HepG2 (cell line): ENCODE data around the gene ACSL5. TPM values are rescaled to one million over a fixed set of nuclear protein-coding genes. Genes with fewer than 3 reads are reported as not detected.
A peak's percentile ranks its signal among the peaks of the same experiment; 100 is the strongest.

ENCODE experiments used
- ARID2 ChIP-seq: sonication (generic); formaldehyde crosslinking; IDR thresholded peaks from 2 replicates; pipeline ENCODE4 v1.8.1; 2022; ENCODE audit warnings: mild to moderate bottlenecking, missing genetic modification reagents, borderline replicate concordance
- DR1 ChIP-seq: sonication (generic); formaldehyde crosslinking; IDR thresholded peaks from 2 replicates; pipeline ENCODE4 v1.8.0; 2021; ENCODE audit warnings: mild to moderate bottlenecking, missing genetic modification reagents, inconsistent platforms
- FOXJ3 ChIP-seq: sonication (generic); formaldehyde crosslinking; IDR thresholded peaks from 2 replicates; pipeline ENCODE4 v1.4.0; 2020; ENCODE audit warnings: missing genetic modification reagents, mild to moderate bottlenecking, borderline replicate concordance
- HMG20B ChIP-seq: conservative IDR thresholded peaks from 2 replicates; pipeline ENCODE4 v1.6.1; 2016; ENCODE audit warnings: missing genetic modification reagents, missing compliant biosample characterization
- IKZF4 ChIP-seq: sonication (generic); formaldehyde crosslinking; IDR thresholded peaks from 2 replicates; pipeline ENCODE4 v1.5.1; 2020; ENCODE audit warnings: borderline replicate concordance, mild to moderate bottlenecking, low read depth, missing genetic modification reagents; ENCODE audit errors: not compliant biosample characterization
- RXRA ChIP-seq: sonication (generic); formaldehyde crosslinking; IDR thresholded peaks from 2 replicates; pipeline ENCODE4 v1.5.1; 2020; ENCODE audit warnings: missing genetic modification reagents
- SIX4 ChIP-seq: sonication (generic); formaldehyde crosslinking; IDR thresholded peaks from 2 replicates; pipeline ENCODE4 v1.4.0; 2020; ENCODE audit warnings: missing genetic modification reagents
- SMAD9 ChIP-seq: sonication (generic); formaldehyde crosslinking; IDR thresholded peaks from 2 replicates; pipeline ENCODE4 v1.5.1; 2020; ENCODE audit warnings: mild to moderate bottlenecking, missing genetic modification reagents
- SRSF1 ChIP-seq: fragments of 200-400 bp; formaldehyde crosslinking; optimal IDR thresholded peaks from 2 replicates; pipeline ENCODE3; 2017; ENCODE audit warnings: mild to moderate bottlenecking, low read depth, low read length, moderate library complexity
- ZNF335 ChIP-seq: sonication (generic); formaldehyde crosslinking; IDR thresholded peaks from 2 replicates; pipeline ENCODE4 v1.4.0; 2020; ENCODE audit warnings: missing genetic modification reagents
- ZNF337 ChIP-seq: sonication (generic); formaldehyde crosslinking; IDR thresholded peaks from 2 replicates; pipeline ENCODE4 v1.5.1; 2020; ENCODE audit warnings: missing genetic modification reagents, low read depth, mild to moderate bottlenecking, borderline replicate concordance
- ZNF343 ChIP-seq: sonication (generic); formaldehyde crosslinking; IDR thresholded peaks from 2 replicates; pipeline ENCODE4 v1.4.0; 2020; ENCODE audit warnings: mild to moderate bottlenecking, missing genetic modification reagents
- ZNF44 ChIP-seq: sonication (generic); formaldehyde crosslinking; IDR thresholded peaks from 2 replicates; pipeline ENCODE4 v1.5.1; 2020; ENCODE audit warnings: mild to moderate bottlenecking, missing genetic modification reagents
- ZNF547 ChIP-seq: sonication (generic); formaldehyde crosslinking; IDR thresholded peaks from 2 replicates; pipeline ENCODE4 v1.5.1; 2020; ENCODE audit warnings: mild to moderate bottlenecking, missing genetic modification reagents
- ZNF557 ChIP-seq: sonication (generic); formaldehyde crosslinking; IDR thresholded peaks from 2 replicates; pipeline ENCODE4 v1.4.0; 2020; ENCODE audit warnings: missing genetic modification reagents
- ZNF577 ChIP-seq: sonication (generic); formaldehyde crosslinking; IDR thresholded peaks from 2 replicates; pipeline ENCODE4 v1.4.0; 2020; ENCODE audit warnings: mild to moderate bottlenecking, low read depth, missing genetic modification reagents, borderline replicate concordance
- ZNF761 ChIP-seq: sonication (generic); formaldehyde crosslinking; conservative IDR thresholded peaks from 2 replicates; pipeline ENCODE4 v1.4.0; 2020; ENCODE audit warnings: mild to moderate bottlenecking, missing genetic modification reagents
- ZNF788 ChIP-seq: sonication (generic); formaldehyde crosslinking; IDR thresholded peaks from 2 replicates; pipeline ENCODE4 v1.5.0; 2020; ENCODE audit warnings: mild to moderate bottlenecking, missing genetic modification reagents, borderline replicate concordance
- polyA plus RNA-seq, 8 experiments: library from polyadenylated mRNA; depleted of rRNA in 3 of 8; stranded (reverse) in 7 of 8; unstranded in 1 of 8; fragments of >200 nt; fragmentation: Illumina TruSeq in 4 of 8; extraction: Trizol in 4 of 8; gene quantifications; 2 replicates each; pipeline versions ENCODE4 v1.2.1 to v1.2.3, GENCODE V29; 2011 to 2016; ENCODE audit warnings: low read depth in 4 of 8, missing spikeins in 1 of 8, mixed read lengths in 1 of 8; ENCODE audit not compliant: insufficient read depth in 1 of 8
- total RNA-seq, 5 experiments: library from RNA; depleted of rRNA; stranded (reverse); fragments of >200 nt; fragmentation: Illumina TruSeq; extraction: Trizol; gene quantifications; 2 replicates each; pipeline ENCODE4 v1.2.3, GENCODE V29; 2016; ENCODE audit warnings: low read depth in 1 of 5
- TF ChIP-seq, protein P1 (sequence below): sonication (generic); formaldehyde crosslinking; IDR thresholded peaks from 2 replicates; pipeline ENCODE4 v1.4.0; 2020; ENCODE audit warnings: missing genetic modification reagents
- TF ChIP-seq, protein P2 (sequence below): sonication (generic); formaldehyde crosslinking; IDR thresholded peaks from 2 replicates; pipeline ENCODE4; 2020; ENCODE audit warnings: missing genetic modification reagents, mild to moderate bottlenecking, borderline replicate concordance
- TF ChIP-seq, protein P3 (sequence below): sonication (generic); formaldehyde crosslinking; IDR thresholded peaks from 2 replicates; pipeline ENCODE4 v1.5.1; 2020; ENCODE audit warnings: mild to moderate bottlenecking, missing genetic modification reagents, moderate library complexity
- TF ChIP-seq, protein P4 (sequence below): sonication (generic); formaldehyde crosslinking; IDR thresholded peaks from 2 replicates; pipeline ENCODE4 v1.4.0; 2020; ENCODE audit warnings: missing genetic modification reagents

ACSL5 gene
- total and polyA plus RNA-seq, 2 of the 13 experiments (the other 11 are each of a cell fraction or from before 2014, with no cell fraction given) = 56.4 to 82.5 TPM

DNA sequence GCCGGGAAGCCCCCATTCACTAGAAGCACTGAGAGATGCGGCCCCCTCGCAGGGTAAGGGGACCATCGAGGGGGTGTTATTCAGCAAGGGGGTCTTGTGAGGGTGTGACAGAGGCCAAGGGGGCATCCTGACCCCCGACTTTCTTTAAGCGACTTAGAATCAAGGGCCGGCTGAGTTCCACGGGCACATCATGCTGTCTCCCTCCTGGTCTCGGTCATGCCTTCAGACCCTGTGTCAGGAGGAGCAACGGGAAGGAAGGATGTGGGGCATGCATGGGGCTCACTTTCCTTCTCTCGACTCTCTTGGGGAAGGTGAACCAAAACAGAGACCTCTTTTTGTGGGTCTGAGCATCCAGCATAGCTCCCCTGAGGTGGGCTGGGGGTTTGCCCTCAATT lies 2.5 kb downstream of the ACSL5 start (continued):
- TF ChIP-seq, protein P1, sequence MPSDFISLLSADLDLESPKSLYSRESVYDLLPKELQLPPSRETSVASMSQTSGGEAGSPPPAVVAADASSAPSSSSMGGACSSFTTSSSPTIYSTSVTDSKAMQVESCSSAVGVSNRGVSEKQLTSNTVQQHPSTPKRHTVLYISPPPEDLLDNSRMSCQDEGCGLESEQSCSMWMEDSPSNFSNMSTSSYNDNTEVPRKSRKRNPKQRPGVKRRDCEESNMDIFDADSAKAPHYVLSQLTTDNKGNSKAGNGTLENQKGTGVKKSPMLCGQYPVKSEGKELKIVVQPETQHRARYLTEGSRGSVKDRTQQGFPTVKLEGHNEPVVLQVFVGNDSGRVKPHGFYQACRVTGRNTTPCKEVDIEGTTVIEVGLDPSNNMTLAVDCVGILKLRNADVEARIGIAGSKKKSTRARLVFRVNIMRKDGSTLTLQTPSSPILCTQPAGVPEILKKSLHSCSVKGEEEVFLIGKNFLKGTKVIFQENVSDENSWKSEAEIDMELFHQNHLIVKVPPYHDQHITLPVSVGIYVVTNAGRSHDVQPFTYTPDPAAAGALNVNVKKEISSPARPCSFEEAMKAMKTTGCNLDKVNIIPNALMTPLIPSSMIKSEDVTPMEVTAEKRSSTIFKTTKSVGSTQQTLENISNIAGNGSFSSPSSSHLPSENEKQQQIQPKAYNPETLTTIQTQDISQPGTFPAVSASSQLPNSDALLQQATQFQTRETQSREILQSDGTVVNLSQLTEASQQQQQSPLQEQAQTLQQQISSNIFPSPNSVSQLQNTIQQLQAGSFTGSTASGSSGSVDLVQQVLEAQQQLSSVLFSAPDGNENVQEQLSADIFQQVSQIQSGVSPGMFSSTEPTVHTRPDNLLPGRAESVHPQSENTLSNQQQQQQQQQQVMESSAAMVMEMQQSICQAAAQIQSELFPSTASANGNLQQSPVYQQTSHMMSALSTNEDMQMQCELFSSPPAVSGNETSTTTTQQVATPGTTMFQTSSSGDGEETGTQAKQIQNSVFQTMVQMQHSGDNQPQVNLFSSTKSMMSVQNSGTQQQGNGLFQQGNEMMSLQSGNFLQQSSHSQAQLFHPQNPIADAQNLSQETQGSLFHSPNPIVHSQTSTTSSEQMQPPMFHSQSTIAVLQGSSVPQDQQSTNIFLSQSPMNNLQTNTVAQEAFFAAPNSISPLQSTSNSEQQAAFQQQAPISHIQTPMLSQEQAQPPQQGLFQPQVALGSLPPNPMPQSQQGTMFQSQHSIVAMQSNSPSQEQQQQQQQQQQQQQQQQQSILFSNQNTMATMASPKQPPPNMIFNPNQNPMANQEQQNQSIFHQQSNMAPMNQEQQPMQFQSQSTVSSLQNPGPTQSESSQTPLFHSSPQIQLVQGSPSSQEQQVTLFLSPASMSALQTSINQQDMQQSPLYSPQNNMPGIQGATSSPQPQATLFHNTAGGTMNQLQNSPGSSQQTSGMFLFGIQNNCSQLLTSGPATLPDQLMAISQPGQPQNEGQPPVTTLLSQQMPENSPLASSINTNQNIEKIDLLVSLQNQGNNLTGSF = no peak
- TF ChIP-seq SRSF1 = no peak
- TF ChIP-seq IKZF4 = no peak
- TF ChIP-seq ZNF577 (CRISPR knock-in tag) = 0 out of 2 replicates have a peak, but pooled peaks have one; percentile 10
- TF ChIP-seq RXRA (CRISPR knock-in tag) = 0 out of 2 replicates have a peak, but pooled peaks have one; percentile 7
- TF ChIP-seq, protein P2, sequence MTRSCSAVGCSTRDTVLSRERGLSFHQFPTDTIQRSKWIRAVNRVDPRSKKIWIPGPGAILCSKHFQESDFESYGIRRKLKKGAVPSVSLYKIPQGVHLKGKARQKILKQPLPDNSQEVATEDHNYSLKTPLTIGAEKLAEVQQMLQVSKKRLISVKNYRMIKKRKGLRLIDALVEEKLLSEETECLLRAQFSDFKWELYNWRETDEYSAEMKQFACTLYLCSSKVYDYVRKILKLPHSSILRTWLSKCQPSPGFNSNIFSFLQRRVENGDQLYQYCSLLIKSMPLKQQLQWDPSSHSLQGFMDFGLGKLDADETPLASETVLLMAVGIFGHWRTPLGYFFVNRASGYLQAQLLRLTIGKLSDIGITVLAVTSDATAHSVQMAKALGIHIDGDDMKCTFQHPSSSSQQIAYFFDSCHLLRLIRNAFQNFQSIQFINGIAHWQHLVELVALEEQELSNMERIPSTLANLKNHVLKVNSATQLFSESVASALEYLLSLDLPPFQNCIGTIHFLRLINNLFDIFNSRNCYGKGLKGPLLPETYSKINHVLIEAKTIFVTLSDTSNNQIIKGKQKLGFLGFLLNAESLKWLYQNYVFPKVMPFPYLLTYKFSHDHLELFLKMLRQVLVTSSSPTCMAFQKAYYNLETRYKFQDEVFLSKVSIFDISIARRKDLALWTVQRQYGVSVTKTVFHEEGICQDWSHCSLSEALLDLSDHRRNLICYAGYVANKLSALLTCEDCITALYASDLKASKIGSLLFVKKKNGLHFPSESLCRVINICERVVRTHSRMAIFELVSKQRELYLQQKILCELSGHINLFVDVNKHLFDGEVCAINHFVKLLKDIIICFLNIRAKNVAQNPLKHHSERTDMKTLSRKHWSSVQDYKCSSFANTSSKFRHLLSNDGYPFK (CRISPR knock-in tag) = 0 out of 2 replicates have a peak, but pooled peaks have one; percentile 26
- TF ChIP-seq ZNF44 = no peak
- no peak for TF ChIP-seq DR1 (CRISPR knock-in tag)
- TF ChIP-seq SIX4 (CRISPR knock-in tag) = no peak
- no peak for TF ChIP-seq ARID2 (CRISPR knock-in tag)
- no peak for TF ChIP-seq ZNF788 (CRISPR knock-in tag)
- no peak for TF ChIP-seq ZNF547
- no peak for TF ChIP-seq ZNF557 (CRISPR knock-in tag)
- TF ChIP-seq, protein P3, sequence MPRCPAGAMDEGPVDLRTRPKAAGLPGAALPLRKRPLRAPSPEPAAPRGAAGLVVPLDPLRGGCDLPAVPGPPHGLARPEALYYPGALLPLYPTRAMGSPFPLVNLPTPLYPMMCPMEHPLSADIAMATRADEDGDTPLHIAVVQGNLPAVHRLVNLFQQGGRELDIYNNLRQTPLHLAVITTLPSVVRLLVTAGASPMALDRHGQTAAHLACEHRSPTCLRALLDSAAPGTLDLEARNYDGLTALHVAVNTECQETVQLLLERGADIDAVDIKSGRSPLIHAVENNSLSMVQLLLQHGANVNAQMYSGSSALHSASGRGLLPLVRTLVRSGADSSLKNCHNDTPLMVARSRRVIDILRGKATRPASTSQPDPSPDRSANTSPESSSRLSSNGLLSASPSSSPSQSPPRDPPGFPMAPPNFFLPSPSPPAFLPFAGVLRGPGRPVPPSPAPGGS (CRISPR knock-in tag) = 0 out of 2 replicates have a peak, but pooled peaks have one; percentile 11
- 0 out of 2 replicates have a peak, but pooled peaks have one; percentile 11 for TF ChIP-seq ZNF337 (CRISPR knock-in tag)
- TF ChIP-seq, protein P4, sequence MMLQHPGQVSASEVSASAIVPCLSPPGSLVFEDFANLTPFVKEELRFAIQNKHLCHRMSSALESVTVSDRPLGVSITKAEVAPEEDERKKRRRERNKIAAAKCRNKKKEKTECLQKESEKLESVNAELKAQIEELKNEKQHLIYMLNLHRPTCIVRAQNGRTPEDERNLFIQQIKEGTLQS (CRISPR knock-in tag) = no peak
- TF ChIP-seq HMG20B (CRISPR knock-in tag) = no peak
- TF ChIP-seq ZNF761 (CRISPR knock-in tag) = no peak
- no peak for TF ChIP-seq FOXJ3
- TF ChIP-seq SMAD9 (CRISPR knock-in tag) = no peak
- no peak for TF ChIP-seq ZNF343 (CRISPR knock-in tag)
- TF ChIP-seq ZNF335 (CRISPR knock-in tag) = no peak
